Stimulated activated CD4-positive, alpha-beta T cell treated with anti-CD3 and anti-CD28 coated beads, Interleukin-2, amount 100 ng/mL, for 4 hours (primary cell): ENCODE results near the gene CCDC187.

Experiments
- DNase-seq: peaks from one replicate; pipeline ENCODE4 v3.0.0-alpha.2; 2020; ENCODE audit warnings: low read depth

The CCDC187 gene

DNA sequence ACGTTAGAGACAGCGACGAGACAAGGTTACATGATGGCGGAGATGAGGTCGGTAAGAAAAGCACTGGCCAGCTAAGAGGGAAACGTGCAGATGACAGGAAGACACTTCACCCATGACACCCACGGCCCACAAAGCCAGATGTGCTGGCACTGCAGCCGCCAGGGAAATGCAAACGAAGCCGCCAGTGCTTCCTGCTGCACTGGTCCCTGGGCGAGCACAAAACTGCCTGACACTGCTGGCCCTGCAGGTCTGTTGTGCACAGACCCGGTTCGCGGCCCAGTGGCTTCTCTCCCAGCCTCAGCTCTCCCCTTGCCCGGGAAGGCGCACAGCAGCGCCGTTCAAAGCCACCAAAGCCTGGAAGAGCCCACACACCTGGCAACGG, 78.5 kb downstream of the CCDC187 start:
- DNase-seq = no peak

DNA sequence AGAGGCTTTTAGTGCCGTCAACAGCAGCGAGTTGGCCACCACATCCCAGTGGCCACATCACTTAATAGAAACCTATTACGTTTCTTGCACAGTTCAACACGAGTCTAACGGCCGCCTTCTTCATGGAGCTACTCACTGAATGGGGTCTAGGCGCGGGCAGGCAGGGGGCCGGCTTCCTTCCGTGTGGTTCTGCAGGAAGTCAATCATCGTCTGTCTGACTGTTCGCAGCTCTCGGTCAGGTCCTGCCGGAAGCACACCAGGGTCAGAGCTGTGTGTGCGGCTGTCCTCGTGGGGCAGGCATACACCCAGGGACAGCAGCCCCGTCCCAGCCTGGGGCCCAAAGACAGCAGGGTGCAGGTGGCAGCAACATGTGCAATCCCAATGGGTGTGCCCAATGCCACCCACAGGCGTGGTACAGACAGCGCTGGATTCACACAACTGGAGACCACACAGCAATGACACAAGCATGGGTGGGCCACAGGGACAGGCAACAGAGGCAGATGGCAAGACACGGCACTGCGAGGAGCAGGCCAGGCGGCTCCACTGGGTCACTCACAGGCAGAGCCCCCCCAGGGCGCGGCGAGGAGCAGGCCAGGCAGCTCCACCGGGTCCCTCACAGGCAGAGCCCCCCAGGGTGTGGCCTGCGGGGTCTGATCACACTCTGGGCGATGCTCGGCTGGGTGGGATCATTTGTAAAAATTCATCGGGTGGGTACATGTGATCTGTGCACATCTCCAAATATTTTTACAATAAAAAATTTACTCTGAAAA, 79.8 kb downstream of the CCDC187 start:
- DNase-seq = no peak

DNA sequence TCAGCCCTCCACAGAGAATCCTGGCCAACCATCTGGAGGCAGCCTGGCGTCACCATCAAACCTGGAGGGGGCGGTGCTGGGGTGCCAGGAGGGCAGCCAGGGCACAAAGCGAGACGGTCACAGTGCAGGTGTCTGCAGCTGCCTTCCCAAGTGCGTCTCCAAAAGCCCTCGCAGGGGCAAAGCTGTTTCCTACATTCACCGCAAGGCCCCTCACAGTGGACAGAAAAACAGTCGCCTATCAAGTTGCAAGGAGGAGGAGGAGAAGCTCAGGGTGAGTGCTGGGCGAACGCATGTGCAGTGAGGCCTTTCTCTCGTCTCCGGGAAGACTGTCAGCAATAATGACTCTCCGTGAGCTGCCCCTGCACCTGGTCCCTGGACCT, 81.0 kb downstream of the CCDC187 start:
- DNase-seq = no peak

DNA sequence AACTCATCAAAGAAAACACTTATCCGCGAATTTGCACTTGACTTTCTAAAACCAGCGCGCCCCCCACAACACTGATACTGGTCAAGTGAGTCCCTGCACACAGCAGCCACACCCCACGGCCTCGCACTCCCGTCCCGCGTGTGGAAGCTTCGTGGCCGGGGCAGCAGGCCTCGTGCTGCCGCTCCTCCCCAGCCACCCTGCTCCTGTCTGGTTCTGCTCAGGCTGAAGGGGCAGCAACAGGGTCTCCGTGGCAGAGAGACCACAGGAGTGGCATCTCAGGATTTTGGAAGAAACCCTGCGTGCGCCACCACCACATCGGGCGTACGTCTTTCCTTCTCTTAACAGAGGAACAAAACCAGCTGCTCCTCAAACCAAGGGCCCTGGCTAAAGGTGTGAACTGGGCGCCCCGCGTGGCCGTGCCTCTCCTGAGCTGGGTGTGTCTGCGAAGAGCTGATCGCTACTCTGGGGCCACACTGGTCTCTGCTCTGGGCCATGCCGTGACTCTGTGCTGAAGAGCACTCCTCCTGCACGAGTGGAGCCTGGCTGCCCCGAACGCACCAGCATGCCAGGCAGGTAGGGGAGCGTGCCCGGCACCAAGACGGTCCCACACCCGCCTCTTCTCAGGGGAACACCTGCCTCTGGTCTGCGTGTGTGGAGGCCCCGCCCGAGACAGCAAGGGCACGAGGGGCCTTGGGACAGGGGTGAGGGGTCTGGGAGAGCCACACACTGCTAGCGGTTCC, 81.6 kb downstream of the CCDC187 start:
- no peak for DNase-seq

DNA sequence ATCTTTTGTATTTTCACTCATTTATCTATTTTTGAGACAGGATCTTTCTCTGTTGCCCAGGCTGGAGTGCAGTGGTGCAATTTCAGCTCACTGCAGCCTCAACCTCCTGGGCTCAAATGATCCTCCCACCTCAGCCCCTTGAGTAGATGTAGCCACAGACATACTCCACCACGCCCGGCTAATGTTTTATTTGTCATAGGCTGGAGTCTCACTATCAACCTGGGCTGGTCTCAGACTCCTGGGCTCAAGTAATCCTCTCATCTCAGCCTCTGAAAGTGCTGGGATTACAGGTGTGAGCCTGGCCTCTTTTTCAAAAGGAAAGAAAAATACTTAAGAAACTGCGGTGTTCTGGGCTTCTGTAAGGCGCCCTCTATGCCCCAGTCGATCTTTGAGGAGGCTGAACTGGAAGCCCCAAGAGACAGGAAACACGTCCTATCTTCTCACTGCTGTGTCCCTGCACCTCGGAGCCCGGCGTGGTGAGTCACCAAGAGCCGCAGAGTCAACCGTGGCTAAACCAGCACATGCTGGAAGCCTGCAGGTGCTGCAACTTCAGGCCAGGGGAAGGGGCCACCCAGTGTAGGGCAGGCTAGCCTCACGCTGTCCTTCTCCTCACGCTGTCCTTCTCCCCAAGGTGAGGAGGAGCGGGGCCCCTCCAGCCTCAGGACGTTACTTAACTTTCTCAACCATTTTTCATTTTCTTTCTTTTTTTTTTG, 83.7 kb downstream of the CCDC187 start:
- no peak for DNase-seq

DNA sequence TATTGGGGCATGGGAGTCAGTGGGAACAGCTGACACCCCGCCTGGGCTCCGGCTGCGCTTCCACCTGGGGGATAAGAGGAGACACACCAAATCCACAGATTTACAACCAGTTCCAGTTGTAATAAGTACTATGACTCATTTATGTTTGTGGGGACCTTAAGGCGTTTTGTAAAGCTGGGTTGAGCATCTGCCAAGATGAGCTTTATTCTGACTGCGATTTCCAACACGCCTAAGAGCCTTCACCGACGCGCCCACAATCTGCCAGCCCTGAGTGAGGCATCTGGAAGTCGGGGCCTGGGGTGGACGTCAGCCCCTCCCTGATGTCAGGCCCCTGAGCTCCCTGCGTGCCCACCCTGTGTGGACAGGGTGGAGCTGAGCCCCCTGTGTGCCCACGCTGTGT, 84.6 kb downstream of the CCDC187 start:
- DNase-seq = no peak

DNA sequence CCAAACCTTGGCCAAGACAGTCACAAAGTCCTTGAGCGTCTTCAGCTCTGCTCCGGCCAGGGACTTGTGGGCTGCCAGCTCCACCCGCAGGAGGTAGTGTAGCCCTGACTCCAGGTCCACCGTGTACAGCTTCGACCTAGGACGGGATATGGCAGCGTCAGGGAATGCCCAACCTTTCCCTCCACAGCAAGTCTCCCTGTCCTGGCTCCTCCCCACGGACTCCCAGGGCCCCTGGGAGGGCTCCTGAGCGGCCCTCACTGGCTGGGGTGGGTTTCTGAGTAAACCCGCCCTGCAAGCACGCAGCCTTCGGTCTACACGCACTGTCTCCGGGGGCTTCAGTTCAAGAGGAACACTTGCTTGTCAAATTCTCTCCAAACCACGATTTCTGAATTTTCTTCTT, 85.2 kb downstream of the CCDC187 start:
- DNase-seq = no peak

DNA sequence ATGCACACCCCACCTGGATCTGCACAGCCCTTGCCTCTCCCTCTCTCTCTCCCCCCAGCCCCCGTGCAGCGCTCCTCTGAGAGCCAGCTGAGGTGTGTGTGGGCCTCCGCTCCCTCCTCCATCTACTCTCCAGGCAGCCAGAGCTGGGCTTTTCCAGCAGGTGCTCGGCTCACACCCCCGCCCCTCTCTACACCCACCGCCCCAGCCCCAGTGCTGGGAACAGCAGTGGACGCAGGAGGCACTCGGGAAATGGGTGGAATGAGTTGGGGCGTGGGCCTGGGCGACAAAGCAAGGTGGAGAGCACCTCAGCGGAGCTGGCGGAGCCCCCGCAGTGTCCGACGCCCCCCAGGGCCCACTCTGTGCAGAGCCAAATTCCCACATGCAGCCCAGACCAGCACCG, 85.6 kb downstream of the CCDC187 start:
- no peak for DNase-seq

DNA sequence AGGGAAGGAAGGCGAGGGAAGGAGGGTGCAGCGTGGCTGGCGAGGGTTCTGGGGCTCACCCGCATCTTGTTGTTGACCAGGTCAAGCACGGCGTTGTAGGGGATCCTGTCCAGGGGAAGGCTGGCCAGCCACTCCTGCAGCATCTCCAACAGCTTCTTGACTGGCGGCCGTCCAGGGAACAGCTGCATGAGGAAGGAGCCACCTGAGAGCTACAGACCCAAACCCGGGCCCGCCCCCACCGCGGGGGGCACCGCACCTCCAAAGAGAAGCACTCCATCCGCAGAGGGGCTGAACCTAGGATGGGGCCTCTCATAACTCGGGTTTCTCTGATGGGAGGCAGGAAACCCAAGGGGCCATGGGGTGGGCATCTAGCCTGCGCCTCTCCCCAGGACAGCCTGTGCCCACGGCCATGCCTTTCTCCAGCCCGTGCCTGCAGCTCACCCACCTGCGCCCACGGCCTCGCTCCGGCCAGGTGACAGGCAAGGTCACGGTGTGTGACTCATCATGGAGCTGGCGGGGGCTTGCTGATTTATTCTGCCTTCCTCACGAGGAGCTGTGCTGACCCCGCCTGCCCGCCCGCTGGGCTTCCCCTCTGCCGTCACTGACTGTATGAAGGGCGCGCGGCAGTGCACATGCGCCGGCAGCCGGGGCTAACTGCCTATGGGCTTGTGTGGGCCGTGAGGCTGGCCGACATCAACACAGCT, 87.2 kb downstream of the CCDC187 start:
- DNase-seq = no peak

DNA sequence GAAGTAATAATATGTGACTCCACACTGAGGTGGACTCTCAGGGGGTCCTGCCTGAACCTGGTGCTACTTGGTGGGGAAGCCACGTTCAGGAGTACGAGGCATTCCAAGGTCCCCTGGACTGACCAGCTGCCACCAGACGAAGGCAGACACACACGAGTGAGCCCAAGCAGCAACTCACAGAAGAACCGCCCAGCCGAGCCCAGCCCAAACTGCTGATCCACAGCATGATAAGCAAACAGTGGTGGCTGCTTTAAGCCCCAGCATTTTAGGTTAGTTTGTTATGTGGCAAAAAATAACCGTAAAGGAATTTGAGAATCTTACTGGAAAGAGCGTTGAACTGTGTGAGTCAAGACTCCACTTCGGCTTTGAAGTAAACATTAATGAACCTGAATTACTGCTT, 90.2 kb downstream of the CCDC187 start:
- DNase-seq = no peak

DNA sequence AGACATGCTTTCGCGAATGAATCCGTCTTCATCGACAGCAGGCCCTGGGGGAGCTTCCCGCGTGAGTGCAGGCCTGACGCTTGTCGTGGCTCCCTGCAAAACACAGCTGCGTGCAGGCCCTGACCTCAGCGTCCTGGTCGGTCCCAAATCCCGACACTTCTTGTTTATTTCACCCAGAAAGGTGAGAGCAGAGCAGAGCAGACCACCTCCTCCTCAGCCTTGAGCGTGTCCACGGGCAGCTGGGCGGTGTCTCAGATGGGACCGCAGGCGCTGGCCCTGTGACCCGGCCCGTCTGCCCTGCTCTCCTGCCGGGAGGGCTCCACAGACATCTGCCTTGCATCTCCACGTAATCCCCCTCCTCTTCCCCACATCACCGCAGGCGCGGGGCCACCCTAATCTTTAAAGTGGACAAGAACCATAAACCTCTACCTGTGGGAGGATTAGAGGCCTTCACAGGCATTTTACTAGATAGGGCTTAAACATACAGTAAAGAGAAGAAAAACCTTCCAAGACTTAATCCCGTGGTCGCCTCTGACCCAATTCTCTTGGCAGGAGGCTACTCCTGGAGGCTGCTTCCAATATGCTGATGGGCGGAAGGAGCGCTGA, 91.4 kb downstream of the CCDC187 start:
- no peak for DNase-seq

DNA sequence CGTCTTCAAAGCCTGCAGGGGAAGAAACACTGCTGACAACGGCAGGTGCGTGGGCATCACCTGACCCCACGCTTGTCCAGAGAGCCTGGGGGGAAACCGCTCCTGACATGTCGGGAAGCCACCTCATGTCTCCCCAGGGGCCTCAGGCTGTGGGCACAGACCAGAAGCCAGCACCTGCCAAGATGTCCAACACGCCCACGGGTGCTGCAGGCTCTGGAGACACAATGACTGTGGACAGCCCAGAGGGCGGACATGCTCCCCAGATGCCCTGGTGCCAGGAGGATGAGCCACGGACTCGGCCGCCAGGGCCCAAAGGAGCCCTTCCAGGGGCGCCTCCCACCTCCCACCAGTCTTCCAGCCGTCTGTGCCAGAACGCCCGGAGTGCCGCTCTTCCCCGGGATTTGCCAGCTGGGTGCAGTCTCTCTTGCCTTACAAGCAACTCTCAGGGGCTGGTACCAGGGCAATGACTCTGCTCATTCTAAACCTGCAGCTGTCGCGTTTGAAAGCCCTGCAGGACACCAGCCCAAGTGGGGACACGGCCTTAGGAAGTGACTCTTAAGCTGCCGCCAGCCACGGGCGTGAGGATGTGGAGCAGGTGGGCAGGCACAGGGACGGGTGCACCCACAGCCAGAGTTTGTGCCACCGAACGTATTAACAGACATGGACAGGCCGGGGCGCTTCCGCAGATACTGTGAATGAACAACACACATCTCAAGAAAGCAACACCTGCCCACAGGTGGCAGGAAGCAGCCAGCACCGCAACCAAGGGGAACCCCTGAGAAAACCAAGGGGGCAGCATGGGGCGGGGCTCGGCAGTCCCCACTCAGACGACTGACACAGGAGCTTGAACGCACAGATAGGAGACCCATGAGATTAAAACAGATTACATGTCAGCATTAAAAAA, 92.2 kb downstream of the CCDC187 start:
- no peak for DNase-seq

DNA sequence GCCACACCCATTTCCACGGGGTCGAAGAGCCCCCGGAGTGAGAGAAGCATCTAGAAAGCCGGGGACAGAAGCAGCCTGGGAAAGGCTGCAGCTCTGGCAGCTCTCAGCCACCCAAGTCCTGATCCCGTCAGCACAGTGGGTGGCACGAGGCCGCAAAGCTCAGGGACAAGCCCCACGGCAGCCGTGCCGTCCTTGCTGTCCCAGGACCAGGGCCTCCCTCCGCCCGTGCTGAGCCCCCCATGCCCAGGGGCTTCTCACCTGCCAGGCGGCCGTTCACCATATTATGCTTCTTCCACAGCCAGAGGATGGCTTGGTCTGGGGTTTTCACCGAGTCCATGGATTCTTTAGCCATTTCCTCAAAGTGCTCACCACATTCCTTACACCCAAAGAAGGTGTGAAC, 92.9 kb downstream of the CCDC187 start:
- no peak for DNase-seq

DNA sequence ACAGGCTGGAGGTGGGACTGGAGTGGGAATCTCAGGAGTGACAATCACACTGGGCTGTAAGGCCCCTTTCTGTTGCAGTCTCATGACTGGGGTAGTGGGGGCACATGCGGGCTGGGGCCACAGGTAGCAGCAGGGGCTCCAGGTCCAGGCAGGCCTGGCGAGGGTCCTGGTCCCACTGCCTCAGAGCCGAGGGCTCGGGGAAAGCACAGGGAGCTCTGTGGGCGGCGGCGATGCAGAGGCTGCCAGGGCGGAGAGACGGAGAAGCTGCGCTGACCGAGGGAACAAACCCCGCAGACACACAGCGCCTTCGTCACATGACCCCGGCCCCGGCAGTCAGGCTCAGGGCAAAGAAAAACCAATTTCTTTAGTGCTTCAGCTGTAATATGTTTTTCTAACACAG, 93.6 kb downstream of the CCDC187 start:
- no peak for DNase-seq

DNA sequence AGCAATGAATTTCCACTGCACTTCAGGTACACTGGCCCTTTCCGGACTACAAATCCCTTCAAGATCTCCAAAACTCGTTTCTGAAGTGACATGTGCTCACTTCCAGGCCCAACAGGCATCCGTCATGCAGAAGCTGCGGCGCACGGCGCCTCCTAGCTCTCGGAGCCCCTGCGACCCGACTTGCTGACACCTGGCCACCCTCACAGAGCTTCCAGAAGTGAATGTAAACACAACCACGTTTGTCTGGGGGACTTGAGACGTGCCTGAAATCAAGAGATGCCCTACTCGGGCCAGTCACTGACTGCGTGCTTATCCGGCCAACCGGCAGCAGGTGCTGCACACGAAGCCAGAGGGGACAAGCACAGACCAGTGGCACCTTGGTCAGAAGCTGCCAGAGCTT, 94.1 kb downstream of the CCDC187 start:
- no peak for DNase-seq

DNA sequence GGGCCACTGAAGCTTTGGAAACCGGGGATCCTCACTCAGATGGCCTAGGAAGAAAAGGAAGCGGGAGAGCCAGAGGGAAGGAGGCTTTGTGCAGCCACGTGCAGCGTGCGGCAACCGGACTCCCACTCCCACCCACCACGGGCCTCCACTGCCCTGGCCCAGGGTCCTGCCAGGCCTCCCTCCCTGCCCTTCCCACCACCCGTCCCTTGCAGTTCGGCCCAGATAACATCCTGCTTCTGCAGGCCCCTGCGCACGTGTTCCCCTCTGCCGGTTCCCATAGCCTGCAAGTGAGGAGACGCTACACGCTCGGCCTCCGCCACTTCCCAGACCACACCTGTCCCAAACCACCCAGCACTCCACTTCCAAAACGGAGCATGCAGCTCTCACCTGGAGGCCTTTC, 94.7 kb downstream of the CCDC187 start:
- DNase-seq = no peak

DNA sequence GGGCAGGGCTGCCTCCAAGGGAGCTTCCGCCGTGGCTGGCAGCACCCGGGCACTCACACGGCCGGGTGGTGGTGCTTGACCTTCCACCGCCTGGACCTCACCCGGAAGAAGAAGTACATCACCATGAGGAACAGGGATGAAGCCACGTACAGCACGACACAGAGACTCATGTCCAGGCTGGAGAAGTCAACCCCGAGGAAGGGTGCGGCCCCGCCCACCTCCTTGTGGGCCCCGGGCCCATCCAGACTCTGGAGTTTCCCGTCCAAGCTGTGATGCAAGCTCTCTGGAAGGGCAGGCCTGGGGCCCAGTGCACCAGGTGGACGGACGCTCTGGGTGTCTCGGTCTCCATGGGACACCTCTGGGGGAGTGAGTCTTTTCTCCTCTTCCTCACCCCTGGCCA, 95.2 kb downstream of the CCDC187 start:
- DNase-seq = no peak

DNA sequence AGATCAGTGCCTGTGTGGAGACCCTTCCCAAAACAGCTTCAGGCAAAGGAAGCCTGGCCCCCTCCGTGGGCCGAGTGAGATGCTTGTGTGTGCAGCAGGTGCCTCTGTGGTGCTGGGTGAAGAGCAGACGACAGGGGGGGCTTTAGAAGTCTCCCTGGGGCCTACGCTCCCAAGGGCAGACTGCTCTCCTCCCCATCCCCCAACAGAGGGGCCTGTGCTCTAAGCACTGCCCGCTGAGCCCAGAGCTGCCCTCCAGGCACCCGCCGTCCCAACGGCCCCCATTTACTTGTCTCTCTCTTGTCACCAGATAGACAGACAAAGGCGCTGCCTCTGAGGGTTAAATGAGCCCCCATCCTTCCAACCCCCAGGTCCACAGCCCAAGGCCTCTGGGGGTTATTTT, 96.3 kb downstream of the CCDC187 start:
- DNase-seq = no peak

DNA sequence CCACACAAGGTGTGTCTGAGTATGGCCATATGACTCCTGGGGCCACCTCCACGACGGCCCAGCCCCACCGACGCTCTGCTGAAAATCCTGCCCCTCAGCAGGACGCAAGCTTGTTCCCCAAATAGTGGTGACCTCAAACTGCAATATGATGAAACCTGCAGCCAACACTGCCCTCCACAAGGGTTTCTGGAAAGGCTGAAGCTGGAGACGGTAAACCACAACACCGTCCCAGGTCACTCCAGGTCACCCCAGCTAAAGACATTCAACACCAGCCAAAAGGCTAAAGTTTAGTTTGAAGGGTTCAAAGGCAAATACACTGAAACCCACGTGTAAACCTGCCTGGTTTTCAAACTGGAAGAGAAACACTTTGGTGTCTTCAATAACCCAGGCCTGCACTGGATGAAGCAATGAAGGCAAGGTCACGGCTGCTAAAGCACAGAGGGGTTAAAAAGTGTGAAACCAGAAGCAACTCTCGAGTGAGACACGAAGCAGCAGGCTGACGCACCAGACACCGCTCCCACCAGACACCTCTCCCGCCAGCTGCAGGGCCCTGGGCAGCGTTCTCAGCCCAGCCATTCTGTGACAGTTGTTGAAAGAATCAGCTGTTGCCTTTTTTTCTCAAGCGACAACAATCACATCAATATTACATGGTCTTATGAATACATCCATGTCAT, 97.2 kb downstream of the CCDC187 start:
- DNase-seq = no peak

DNA sequence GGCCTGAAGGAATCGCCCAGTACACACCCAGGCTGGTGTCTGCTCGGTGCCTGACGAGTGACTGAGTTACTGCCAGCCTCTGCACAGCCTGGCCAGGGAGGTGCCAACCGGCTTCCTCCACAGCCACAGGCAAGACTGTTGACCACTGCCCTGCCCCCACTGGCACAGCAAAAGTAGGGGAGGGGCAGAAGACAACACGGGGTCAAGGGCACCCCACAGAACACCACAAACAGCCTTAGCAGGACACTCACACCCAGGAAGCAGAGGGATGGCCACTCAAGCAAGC, 98.2 kb downstream of the CCDC187 start:
- no peak for DNase-seq
